ENCODE results near the gene JPH3.

JPH3 gene

GRCh38 chr16:87727346-87727745, 125.0 kb downstream of the JPH3 start:
- intact Hi-C loops (cut with DNase I; ENCODE audit: low total_unique reads): no loop called here
- no peak for DNase-seq
- TF ChIP-seq CTCF (IDR thresholded peaks at IDR 0.05): no peak
- H3K9me3 ChIP-seq: no peaks in the 10 kb centered on the region
- H3K4me3 ChIP-seq: no peak overlapping the region
- H3K36me3 ChIP-seq: peaks cover 20 to 59% (median 38%) of the 10 kb centered on the region in 3 donors
- peaks cover 0 to 4% (median 0%) of the 10 kb centered on the region in 4 donors for H3K4me1 ChIP-seq
- H3K27ac ChIP-seq: no peak overlapping the region
- H3K27me3 ChIP-seq: no peaks in the 10 kb centered on the region

DNA sequence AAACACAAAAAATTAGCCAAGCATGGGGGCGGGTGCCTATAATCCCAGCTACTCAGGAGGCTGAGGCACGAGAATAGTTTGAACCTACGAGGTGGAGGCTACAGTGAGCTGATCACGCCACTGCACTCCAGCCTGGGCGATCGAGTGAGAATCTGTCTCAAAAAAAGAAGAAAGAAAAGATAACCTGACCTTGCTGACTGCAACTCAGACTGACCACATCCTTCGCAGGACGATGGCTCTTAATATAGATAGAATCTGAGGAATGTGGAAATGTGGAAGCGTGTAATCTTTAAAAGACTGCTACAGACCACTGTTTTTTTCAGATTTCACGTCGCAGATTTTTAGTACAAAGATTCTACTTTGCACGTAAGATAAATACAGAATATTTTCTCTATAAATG, 125.7 kb downstream of the JPH3 start:
- DNase-seq: no peak
- Histone ChIP-seq H3K27ac (no peak overlapping the region), H3K4me3 (no peak overlapping the region), H3K36me3 (peaks cover 20 to 56% (median 33%) of the 10 kb centered on the region in 3 donors), H3K27me3 (no peaks in the 10 kb centered on the region), H3K9me3 (no peaks in the 10 kb centered on the region), H3K4me1 (peaks cover 0 to 4% (median 0%) of the 10 kb centered on the region in 4 donors)
- TF ChIP-seq CTCF (IDR thresholded peaks at IDR 0.05): no peak
- intact Hi-C loops (cut with DNase I; ENCODE audit: low total_unique reads): no loop called here

- Histone ChIP-seq H3K9me3 (no peaks in the 10 kb centered on the region), H3K27ac (no peak overlapping the region), H3K4me1 (no peaks in the 10 kb centered on the region), H3K4me3 (no peak overlapping the region), H3K36me3 (peaks cover 20 to 65% (median 36%) of the 10 kb centered on the region in 3 donors), H3K27me3 (no peaks in the 10 kb centered on the region)
- TF ChIP-seq CTCF (IDR thresholded peaks at IDR 0.05): no peak
- intact Hi-C loops (cut with DNase I; ENCODE audit: low total_unique reads): no loop called here
- no peak for DNase-seq
These were observed 127.1 kb downstream of the JPH3 start for GRCh38 chr16:87729266-87729954.

DNA sequence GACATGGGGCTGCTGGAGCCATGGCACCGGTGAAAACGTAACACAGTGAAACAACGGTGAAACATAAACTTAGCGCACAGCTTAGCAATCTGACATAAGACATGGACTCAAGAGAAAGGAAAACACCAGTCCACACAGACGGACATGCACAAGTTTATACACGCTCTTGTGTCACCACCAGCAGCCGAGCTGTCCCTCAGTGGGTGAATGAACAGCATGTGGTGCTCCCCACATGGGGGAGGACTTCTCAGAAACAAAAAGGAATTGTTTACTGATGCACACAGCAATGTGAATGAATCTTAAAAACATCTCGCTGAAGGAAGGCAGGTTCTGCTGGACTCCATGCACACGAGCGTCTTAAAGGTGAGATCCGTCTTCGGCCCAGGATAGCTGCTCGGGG, 129.3 kb downstream of the JPH3 start:
- no peaks in the 10 kb centered on the region for H3K4me1 ChIP-seq
- no peaks in the 10 kb centered on the region for H3K9me3 ChIP-seq
- no peak for TF ChIP-seq CTCF (IDR thresholded peaks at IDR 0.05)
- H3K4me3 ChIP-seq: no peak overlapping the region
- DNase-seq: no peak
- H3K27ac ChIP-seq: no peak overlapping the region
- H3K27me3 ChIP-seq: no peaks in the 10 kb centered on the region
- intact Hi-C loops (cut with DNase I; ENCODE audit: low total_unique reads): no loop called here
- peaks cover 23 to 68% (median 42%) of the 10 kb centered on the region in 3 donors for H3K36me3 ChIP-seq

DNA sequence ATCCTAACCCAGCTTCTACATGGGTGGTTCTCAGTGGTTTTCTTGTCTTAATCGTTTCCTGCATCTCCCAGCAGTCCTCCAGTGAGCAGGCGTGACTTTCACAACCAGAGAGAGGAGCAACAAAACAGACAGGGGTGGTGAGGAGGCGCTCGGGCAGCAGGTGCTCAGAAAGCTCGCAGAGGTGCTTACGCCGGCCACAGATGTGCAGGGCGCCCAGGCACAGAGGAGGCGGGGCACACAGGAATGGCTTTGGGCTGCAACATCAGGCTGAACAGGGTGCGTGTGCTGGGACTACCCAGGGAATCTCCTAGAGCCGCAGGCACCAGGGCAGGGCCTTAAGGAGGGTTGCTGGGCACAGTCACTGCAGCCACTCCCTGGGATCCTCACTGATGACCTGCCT, 130.9 kb downstream of the JPH3 start:
- H3K4me3 ChIP-seq: no peak overlapping the region
- intact Hi-C loops (cut with DNase I; ENCODE audit: low total_unique reads): no loop called here

More for the DNA sequence above, 130.9 kb downstream of the JPH3 start:
- no peak for DNase-seq
- TF ChIP-seq CTCF (IDR thresholded peaks at IDR 0.05): no peak
- Histone ChIP-seq H3K27ac (no peak overlapping the region), H3K36me3 (peaks cover 24 to 74% (median 31%) of the 10 kb centered on the region in 3 donors), H3K27me3 (no peaks in the 10 kb centered on the region), H3K4me1 (no peaks in the 10 kb centered on the region), H3K9me3 (no peaks in the 10 kb centered on the region)

Data from tibial artery (tissue), 4 donors.